ENCODE measurements around the gene ACTN1.

Gene ACTN1

DNA sequence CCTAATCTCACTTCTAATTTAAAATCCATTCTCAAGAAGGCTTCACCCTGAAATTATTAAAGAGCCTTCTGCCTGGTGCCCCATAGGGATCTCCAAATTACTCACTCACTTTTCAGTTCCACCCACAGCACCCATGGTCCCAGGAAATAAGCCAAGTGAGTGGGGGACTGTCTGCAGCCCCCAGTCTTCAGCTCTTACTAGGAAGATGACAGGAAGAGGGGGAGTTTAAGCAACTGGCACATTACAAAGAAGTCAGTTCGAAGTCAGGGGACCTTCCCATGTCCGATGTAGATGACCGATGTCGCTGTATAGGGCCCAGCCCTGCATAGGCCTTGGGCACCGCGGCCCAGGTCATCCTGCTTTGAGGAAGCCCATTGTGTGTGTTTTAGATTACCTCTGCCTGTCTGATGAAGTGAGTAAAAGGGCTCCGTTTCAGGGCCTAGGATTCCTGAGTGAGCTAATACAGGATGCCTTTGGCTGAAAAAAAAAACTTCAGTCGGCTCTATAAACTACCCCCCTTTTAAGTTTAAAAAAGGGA is 1.9 kb downstream of the ACTN1 start:
- TF ChIP-seq, protein P1, sequence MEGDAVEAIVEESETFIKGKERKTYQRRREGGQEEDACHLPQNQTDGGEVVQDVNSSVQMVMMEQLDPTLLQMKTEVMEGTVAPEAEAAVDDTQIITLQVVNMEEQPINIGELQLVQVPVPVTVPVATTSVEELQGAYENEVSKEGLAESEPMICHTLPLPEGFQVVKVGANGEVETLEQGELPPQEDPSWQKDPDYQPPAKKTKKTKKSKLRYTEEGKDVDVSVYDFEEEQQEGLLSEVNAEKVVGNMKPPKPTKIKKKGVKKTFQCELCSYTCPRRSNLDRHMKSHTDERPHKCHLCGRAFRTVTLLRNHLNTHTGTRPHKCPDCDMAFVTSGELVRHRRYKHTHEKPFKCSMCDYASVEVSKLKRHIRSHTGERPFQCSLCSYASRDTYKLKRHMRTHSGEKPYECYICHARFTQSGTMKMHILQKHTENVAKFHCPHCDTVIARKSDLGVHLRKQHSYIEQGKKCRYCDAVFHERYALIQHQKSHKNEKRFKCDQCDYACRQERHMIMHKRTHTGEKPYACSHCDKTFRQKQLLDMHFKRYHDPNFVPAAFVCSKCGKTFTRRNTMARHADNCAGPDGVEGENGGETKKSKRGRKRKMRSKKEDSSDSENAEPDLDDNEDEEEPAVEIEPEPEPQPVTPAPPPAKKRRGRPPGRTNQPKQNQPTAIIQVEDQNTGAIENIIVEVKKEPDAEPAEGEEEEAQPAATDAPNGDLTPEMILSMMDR (IDR thresholded peaks at IDR 0.05), result no peak

DNA sequence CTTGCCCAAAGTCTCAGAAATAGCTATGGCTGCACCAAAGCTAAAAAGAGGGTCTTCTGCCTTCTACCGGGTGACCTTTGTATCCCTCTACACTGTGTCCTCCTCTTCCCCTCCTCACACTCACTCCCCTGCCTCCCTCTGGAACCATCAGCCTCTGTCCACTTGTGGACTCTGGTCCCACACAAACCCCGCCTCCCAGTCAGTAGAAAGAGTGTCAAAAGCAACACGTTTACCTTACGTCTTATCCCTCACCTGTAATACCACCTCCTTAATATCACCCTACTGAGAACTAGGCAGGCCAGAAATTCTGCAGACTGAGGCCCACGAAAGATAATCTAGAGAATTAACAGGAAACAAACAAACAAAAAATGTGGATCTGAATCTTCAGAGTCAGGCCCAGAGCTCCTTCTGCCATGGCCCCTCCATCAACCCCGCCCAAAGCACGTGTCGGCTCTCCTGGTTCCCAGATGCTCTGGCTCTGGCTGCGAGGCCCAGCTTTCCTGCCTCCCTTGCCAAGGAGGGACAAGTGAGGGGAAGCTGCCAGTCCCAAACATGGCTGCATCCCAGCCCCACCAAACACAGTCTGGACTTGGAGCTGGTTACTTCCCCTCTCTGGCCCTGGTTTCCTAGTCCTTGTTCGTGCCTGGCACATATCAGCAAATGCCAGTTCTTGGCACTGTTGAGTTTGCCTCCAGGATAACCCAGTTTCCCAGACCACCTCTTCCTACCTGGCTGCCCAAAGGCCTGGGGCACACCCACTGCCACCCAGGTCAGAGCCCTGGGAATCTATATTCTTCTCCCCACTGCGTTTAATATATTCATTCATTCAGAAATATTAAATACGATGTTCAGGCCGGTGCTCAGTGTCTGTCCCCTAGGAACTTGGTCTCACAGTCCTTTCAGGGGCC is 2.7 kb downstream of the ACTN1 start:
- TF ChIP-seq, protein P1 (IDR thresholded peaks at IDR 0.05), result no peak

GRCh38 chr14:68975667-68976066 is 3.4 kb downstream of the ACTN1 start:
- TF ChIP-seq, protein P1 (IDR thresholded peaks at IDR 0.05), result no peak

GRCh38 chr14:68974759-68975347 is 4.2 kb downstream of the ACTN1 start:
- TF ChIP-seq, protein P1 (IDR thresholded peaks at IDR 0.05), result no peak

GRCh38 chr14:68973639-68974038 is 5.5 kb downstream of the ACTN1 start:
- TF ChIP-seq, protein P1 (IDR thresholded peaks at IDR 0.05), result no peak

GRCh38 chr14:68972507-68973218 is 6.4 kb downstream of the ACTN1 start:
- TF ChIP-seq, protein P1 (IDR thresholded peaks at IDR 0.05), result no peak

- TF ChIP-seq, protein P1 (IDR thresholded peaks at IDR 0.05), result no peak
Observed at GRCh38 chr14:68971411-68972035, 7.6 kb downstream of the ACTN1 start.
